NCI-H2227 (cell line): ENCODE data around the gene CUX1.
"Not testable (repeated sequence)": the region's sequence is repeated elsewhere in the genome, so short reads cannot be mapped to it uniquely, and the experiment has no call there.

ENCODE experiments used
- DNase-seq: peaks from one replicate; lab custom pipeline; 2025; ENCODE audit not compliant: unreplicated experiment; lab: John Stamatoyannopoulos, UW

CUX1 gene

GRCh38 chr7:101792682-101793071, 24.7 kb upstream of the CUX1 start:
- DNase-seq = not testable (repeated sequence)

GRCh38 chr7:101795461-101795860, 22.0 kb upstream of the CUX1 start:
- no peak for DNase-seq

GRCh38 chr7:101798173-101798572, 19.3 kb upstream of the CUX1 start:
- not testable (repeated sequence) for DNase-seq

- DNase-seq = no peak
These were observed 14.0 kb upstream of the CUX1 start for GRCh38 chr7:101803203-101804087.

- DNase-seq = no peak
These were observed 13.1 kb upstream of the CUX1 start for GRCh38 chr7:101804088-101804963.

GRCh38 chr7:101804967-101805366, 12.5 kb upstream of the CUX1 start:
- DNase-seq = no peak

GRCh38 chr7:101812595-101812994, 4.8 kb upstream of the CUX1 start:
- DNase-seq = no peak

- DNase-seq = no peak
These were observed 3.9 kb upstream of the CUX1 start for GRCh38 chr7:101813402-101814019.

GRCh38 chr7:101814081-101814990, 3.1 kb upstream of the CUX1 start:
- DNase-seq = peak; percentile 77

GRCh38 chr7:101814991-101815825, 2.2 kb upstream of the CUX1 start:
- DNase-seq = peak; percentile 84

GRCh38 chr7:101815826-101816594, 1.4 kb upstream of the CUX1 start:
- peak; percentile 90 for DNase-seq

- peak; percentile 52 for DNase-seq
These were observed 593 bp upstream of the CUX1 start for GRCh38 chr7:101816595-101817470.

- DNase-seq = no peak
These were observed 1.1 kb downstream of the CUX1 start for GRCh38 chr7:101818287-101819071.

- no peak for DNase-seq
These were observed 1.8 kb downstream of the CUX1 start for GRCh38 chr7:101819183-101819582.

- DNase-seq = no peak
These were observed 2.6 kb downstream of the CUX1 start for GRCh38 chr7:101819913-101820522.

- DNase-seq = no peak
These were observed 3.3 kb downstream of the CUX1 start for GRCh38 chr7:101820703-101821102.

- DNase-seq = not testable (repeated sequence)
These were observed 5.2 kb downstream of the CUX1 start for GRCh38 chr7:101822632-101823031.
